T-helper 9 cell (primary cell): ENCODE data around the gene TLL1.

ENCODE experiments used
- DNase-seq: peaks from one replicate; pipeline ENCODE4 v3.0.0-alpha.2; 2020

The TLL1 gene

GRCh38 chr4:165905405-165906027 lies 32.5 kb downstream of the TLL1 start:
- DNase-seq, result no peak

- DNase-seq, result no peak
Measured at GRCh38 chr4:165906272-165906671, 33.2 kb downstream of the TLL1 start.

DNA sequence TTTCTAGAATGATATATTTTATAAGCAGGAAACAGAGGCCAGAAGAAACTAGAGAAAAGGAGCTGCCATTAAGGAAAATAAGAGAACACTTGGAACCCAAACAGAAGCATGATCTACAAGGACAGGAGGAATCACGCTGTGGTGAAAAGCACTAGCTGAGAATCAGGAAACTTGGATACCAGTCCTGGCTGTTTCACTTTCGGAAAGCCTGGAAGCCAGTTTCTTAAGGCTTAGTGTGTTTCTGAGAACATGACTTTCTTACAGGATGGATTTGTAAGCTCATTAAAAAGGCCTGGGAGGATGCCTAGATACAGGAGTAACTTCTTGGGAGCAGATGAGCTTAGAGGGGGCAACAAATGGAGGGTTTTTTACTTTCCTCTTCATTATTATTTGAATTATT lies 36.9 kb downstream of the TLL1 start:
- no peak for DNase-seq

DNA sequence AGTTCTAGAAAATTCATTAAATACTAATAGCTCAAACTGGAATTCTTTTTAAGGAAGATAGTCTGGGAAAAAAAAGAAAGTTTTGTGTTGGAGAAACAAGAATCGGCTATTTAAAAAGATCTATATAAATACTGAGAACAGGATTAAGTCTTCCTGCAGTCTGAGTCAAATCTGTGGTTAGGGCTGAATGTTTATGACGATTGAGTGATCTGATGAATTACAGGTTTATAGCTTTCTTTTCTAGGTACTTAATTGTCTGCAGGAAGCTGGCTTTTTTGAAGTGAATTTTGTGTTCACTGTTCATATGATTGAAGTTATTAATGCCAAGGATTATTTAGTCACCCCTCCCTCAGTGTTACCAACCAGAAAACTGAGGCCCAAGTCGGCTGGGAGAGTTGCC lies 42.2 kb downstream of the TLL1 start:
- DNase-seq, result no peak

DNA sequence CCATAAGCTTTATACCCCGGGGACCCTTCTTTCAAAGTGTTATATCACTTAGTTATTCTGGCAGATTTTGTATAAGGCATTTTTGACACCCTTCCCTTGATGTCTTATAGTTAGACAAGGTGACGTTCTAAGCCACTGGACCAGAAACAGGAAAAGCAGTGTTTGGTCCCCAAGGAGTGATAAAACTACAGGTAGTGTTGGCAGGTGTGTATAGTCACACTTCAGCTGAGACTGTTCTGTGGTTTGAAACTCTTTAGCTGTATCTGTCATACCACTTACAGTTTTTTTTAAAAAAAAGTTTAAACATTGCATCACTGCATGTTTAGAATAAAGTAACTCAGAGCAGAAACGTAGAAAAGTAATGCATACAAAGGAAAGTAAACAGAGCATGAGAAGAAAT lies 48.5 kb downstream of the TLL1 start:
- DNase-seq, result no peak

DNA sequence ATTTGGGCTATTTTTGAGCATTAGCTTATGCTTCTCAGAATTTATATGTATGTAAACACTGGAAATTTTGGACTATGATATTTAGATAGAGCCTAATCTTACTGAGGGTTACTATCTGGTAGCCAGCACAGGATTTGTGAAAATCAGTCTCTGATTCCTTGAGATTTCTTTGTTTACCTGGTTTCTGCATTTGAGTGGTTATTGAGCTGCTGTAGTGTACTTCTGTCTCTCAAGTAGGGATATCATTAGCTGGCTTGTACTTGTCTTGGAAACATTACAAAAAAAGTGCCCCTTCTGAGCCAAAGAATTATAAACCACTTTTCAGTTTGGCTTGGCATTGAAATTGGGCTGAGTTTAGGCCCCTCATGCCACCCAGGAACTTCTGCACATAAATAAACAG lies 49.7 kb downstream of the TLL1 start:
- no peak for DNase-seq

GRCh38 chr4:165926307-165926706 lies 53.3 kb downstream of the TLL1 start:
- DNase-seq, result no peak

DNA sequence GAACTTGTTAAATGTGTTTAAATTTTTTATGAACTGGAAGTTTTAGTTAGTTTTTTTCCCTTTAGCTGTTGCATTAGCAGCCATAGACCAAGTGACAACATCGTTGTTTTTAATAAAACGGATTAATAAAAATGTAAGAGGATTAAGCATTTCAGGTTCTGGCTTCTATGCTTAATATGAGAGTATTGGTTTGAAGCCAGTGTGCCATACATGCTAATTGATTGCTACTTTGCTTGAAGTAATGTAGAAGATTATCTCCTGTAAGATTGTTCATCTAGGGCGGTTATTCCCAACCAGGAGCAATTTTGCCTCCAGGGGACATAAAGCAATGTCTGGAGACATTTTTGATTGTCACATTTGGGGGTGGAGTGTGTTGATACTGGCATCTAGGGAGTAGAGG lies 54.3 kb downstream of the TLL1 start:
- DNase-seq, result no peak

GRCh38 chr4:165927815-165928214 lies 54.8 kb downstream of the TLL1 start:
- no peak for DNase-seq

GRCh38 chr4:165928601-165929000 lies 55.6 kb downstream of the TLL1 start:
- no peak for DNase-seq

GRCh38 chr4:165929662-165930061 lies 56.6 kb downstream of the TLL1 start:
- no peak for DNase-seq

DNA sequence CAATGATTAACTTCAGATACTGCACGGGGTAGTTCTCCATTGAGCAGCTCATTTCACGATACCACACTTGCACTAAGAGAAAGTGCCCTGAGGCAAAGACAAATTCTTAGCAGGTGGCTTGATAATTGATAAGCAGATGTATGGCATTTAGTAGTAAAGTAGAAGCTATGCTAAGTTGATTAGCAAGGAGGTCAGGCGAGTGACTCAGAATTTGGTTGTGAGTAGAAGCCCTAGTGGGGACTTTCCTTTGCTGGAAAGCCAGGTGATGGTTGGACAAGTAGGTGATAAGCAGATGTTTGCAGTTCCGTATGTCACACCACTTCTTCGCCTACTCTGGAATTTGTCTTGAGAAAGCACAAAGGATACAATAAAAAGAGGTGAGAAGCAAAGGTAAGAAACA lies 58.7 kb downstream of the TLL1 start:
- DNase-seq, result no peak

GRCh38 chr4:165944900-165945299 lies 71.9 kb downstream of the TLL1 start:
- no peak for DNase-seq

DNA sequence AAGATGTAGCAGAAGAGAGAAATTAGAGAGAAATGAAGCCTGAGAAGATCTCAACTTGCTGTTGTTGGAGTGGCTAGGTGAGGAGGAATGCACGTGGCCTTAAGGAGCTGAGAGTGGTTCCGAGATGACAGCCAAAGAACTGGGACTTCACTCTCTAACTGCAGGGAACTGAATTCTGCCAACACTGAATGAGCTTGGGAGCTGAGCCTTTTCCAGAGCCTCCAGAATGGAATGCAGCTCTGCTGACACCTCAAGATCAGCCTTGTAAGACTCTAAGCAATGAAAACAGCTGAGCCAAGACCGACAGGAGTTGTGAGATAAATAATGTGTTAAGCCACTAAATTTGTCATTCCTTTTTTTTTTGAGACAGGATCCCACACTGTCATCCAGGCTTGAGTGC lies 73.0 kb downstream of the TLL1 start:
- DNase-seq, result no peak

DNA sequence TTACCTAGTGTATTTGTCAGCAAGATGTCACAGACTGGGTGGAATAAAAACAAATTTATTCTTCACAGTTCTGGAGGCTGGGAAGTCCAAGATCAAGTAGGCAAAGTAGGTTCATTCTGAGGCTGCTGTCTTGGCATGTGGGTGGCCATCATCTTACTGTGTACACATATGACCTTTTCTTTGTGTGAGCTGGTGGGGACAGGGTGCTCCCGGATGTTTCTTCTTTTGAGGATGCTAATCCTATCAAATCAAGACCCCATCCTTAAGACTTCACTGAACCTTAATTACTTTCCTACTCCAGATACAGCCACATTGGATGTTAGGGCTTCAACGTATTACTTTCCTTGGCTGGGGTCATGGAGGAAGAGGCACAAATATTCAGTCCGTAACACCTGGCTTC lies 74.0 kb downstream of the TLL1 start:
- DNase-seq, result no peak

DNA sequence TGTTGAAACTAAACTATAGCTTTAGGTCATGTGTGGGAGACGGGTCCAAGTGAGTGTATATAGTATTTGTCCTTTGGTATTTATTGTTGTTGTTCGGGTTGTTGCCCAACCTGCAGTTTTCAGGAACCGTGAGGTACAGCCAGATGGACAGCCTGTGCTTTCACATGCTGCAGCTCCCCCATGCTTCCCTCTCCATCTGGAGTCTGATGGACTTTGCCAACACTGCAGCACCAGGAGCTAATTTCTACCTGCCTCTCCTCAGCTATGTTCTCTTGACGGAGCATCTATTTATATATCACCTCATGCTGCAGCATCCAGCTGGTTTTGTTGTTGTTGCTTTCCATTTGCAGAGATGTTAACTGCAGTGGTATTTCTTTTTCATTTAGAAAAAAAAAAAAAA lies 80.1 kb downstream of the TLL1 start:
- no peak for DNase-seq

DNA sequence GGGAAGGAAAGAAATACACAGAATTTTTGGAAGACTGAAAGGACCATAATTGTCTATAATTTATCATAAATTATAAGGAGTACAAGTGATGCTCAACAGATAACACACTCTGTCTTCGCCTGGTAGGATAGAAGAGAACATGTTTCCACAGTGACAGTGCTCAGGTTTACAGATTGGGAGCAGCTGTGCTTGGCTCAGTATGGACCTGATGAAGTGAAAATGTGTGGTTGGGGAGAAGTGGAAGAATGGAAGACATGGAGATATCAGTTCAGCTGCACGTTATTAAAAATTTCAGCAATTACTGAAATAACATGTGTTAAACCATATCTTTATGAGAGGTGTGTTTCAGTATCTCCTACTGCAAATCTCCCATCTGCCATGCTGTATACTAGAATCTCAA lies 90.6 kb downstream of the TLL1 start:
- DNase-seq, result no peak

DNA sequence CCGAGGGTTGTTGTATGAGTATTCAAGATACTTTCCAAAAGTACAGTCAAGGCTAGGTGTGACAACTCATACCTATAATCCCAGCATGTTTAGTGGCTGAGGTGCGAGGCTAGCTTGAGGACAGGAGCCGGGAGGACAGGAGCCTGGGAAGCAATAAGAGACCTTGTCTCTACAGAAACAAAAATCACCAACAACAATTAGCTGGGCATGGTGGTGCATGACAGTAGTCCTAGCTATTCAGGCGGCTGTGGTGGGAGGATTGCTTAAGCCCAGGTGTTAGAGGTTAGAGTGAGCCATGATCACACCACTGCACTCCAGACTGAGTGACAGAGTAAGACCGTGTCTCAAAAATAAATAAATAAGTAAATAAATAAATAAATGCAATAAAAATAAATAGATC lies 91.6 kb downstream of the TLL1 start:
- DNase-seq, result no peak

GRCh38 chr4:165965503-165965902 lies 92.5 kb downstream of the TLL1 start:
- no peak for DNase-seq

DNA sequence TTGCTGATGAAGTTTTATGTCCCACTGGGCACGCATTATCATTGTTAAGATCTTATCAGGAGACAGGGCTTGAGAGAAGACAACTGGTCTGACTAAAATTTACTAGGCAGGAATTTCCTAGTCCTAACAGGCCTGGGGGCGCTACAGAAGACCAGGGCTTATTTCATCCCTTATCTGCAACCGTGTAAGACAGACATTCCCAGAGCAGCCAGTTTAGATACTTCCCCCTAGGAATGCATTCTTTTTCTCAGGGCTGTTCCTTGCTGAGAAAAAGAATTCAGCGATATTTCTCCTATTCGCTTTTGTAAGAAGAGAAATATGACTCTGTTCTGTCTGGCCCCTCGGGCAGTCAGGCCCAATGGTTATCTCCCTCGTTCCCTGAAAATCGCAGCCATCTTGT lies 93.8 kb downstream of the TLL1 start:
- no peak for DNase-seq

DNA sequence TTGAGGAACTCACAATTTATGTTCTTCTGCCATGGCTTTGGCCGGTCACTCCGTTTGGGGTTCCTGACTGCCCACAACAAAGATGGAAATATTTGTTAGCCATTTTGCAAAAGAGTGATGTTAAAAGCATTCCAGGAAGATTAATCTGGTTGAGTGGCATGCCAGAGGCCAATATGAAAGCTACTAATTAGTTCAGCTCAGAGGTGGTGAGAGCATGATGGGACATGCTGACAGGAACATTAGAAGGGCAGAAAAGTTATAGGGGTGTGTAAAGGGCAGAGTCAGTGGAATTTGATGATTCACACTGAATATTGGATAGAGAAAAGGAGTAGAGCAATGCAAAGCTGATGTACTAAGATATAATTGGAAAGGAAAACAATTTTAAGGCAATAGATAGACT lies 94.4 kb downstream of the TLL1 start:
- no peak for DNase-seq

DNA sequence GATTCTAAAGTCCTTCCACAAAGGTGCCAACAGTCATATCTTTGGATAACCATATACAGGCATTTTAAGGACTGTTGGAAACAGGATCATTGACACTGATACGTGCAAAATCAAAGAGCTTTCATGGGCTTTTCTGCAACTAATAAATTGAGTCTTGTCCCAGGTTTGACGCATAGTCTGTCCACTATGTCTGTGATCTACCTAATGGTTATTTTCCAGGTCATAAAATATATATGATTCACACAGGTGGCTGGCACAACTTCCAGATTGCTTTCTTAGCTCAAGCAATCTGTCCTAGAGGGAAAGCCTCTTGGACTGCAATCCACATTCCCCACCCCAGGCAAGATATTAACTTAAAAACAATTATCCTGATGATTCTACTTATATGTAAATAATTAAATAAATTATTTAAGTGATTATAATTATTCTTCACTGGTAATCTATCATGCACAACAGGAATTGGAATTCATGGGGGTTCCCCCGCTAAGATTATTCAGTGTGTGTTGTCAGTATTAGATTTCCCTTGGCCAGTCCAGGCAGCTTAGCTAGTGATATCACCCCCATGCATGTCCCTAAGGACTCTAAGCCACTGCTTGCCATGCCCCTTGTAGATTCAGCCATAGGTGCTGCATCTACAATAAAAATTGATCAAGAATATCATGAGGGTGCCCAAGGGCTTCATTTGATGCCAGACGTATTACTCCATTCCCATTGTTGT lies 97.8 kb downstream of the TLL1 start:
- DNase-seq, result no peak

DNA sequence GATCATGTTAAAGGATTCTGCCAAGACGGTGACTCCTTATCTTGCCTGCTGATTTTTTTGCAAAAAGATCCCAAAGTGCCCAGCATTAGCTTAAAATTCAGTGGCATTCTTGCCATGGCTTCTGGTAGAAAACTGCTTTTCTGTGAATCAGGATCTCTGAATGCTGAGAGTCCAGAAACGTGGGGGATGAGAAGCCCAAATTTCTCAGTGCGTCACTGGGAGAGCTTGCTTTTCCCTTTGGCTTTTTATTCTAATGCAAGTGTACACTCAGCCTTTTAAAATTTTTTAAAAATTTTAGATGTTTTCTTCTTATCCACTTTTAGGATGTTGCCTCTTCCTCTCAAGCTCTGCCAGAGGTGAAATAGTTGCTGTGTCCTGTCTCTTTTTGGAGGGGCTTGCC lies 98.4 kb downstream of the TLL1 start:
- no peak for DNase-seq

GRCh38 chr4:165971933-165972332 lies 98.9 kb downstream of the TLL1 start:
- DNase-seq, result no peak

DNA sequence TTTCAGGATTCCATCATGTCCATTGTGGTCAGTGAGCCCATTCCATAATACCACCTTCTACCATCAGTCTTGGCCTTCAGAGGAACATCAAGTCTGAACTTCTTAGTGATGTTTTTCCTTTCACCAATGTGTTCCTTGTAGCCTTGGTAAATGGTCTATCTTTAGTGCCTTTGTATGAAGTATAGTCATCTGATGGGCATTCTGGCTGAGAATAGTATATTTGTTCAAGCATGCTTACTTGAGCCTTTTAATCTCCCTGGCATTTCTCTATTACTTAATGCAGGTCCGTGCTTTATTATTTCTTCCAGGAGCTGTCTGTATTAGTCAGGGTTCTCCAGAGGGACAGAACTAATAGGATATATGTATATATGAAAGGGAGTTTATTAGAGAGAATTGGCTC lies 99.7 kb downstream of the TLL1 start:
- DNase-seq, result no peak
